Endothelial cell of hepatic sinusoid (primary cell): ENCODE results near the gene DBN1.

Source experiments
- in situ Hi-C: cut with HindIII; loops from 2 replicates; pipeline ENCODE4 v1.10.0; 2017; ENCODE audit warnings: low sequenced_read_pairs

Gene DBN1

DNA sequence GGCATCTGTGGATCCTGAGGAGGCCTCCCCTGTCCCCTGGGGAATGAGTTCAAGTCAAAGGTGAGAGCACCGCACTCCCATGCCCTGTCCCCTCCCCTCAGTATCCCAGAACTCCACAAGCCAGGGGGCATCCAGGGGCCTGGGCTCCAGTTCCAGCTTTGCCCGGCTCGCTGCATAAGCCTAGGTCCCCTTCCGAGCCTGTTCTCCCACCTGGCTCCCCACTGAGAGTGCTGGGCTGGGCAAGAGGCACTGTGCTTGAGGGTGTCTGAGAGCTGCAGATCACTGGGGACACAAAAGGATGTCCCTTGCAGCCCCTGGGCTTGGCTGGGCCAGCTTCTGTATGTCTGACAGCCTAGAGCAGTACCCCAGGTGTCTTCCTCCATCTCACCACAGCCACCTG, 31.6 kb upstream of the DBN1 start:
- in situ Hi-C loops, result no loop called here

DNA sequence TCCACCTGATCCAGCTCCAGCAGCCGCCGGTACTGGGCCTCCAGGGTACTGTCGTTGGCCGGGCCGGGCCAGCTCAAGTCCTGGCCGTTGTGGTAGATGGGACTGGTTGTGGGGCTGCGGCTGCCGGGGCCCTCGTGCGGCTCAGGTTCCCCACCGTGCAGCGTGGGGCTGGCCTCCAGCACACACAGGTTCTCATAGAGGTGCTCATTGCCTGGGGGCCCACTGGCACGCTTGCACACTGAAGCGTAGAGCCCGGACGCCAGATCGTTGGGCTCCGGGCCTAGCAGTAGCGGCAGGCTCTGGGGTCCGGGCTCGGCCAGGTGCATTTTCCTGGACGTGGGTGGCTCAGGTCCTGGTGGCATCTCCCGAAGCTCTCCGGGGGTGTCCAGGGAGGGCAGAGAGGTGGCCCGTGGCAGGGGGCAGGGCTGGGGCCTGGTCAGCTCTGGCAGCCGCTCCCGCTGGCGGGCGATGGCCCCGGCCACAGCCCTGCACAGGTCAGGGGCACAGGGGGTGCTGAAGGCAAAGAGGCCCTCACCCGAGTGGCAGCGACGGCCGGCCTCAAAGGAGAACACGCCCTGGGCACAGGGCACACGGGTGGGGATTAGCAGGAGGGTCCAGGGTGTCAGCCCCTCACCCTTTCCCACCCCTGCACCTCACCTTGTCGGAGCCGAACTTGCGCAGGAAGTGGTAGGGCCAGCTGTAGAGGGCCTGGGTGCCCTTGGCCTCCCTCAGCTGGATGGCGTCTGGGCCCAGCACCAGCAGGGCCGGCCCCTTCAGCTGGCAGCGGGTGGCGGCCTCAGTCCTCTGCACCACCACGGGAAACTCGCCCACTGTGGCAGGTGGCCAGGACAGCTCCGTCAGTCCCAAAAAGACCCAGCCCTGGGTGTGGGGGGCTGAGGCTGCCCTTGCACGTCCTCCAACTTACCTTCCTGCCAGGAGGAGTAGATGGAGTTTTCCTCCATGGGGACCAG, 30.9 kb upstream of the DBN1 start:
- in situ Hi-C loops, result no loop called here

DNA sequence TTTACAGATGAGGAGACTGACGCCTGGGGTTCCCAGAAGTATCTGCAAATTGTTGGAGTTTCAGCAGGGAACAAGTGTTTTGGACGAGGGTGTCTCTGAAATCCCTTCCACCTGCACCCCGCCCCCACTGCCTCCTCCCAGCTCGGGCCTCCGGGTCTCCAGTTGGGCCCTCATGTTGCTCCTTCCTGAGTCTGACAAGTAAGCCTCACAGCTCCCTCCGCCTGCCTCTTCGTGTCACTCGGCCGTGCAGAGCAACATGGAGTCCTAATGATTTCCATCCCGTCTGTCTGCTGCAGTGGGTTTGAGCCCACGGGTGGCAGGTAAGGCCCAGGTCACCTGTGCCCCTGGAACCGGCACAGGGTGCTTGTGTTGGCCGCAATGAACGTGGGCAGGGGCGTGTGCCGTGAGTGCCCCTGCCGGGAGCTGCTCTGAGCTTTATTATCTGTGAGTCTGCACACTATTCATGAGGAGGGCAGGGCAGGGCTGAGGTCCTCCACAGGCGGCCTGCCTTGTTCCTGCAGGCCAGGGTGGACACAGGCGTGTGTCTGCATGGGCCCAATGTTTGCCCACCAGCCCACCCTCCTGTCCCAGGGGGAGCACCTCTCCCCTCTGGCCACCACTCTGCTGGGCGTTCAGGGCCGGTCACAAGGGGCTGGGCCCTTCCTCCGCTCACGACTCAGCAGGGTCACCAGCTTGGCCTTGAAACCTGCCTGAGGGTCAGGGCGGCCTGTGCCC, 30.1 kb upstream of the DBN1 start:
- in situ Hi-C loops, result no loop called here

DNA sequence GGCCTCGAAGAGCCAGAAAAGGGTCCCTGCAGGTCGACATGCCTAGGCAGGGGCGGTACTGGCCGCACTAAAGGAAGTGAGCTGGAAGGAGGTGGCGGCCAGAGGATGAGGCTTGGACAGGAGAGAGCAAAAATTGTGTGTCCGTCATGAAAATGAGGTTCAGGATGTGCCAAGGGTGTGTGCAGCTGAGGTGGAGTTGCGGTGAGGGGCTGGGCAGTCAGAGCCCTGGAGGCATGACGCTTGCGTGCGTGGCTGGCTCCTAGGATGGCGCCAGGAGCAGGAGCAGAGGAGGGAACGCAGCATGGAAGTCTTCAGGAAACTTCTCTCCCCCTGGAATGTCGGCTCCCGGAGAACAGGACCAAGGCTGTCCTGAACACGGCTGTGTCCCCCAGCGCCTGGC, 29.5 kb upstream of the DBN1 start:
- in situ Hi-C loops, result no loop called here

DNA sequence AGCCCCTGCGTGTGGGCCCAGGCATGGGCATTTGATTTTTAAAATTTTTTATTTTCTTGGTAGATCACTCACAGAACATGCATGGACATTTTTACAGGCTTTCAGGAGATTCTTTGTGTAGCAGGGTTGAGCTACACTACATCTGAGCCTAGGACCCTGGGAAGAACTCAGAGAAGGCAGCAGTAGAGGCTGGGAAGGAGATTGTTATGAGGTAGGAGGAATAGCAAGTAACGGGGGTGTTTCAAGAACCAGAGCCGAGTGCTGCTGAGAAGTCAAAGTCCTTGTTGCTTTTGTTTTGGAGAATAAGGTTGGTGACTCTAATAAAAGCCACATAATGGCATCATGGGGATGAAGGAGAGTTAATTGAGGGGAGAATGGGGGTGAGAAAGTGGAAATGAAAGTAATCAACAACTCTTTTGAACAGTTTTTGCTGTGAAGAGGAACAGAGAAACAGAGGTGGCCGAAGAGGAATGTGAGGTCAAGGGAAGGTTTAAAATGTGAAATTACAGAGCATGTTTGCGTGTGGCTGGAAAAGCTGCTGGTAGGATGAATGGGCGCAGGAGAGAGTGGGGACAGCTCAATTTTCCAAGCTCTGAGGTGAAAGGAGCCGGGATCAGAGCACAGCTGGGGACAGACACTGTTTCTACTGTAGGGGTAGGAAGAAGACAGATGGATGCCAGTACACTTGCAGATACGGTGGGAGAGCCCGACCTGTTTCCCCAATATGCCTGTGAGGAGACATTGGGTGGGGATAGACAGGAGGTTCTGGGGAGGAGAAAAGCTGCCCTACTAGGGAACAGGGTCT, 28.6 kb upstream of the DBN1 start:
- in situ Hi-C loops, result no loop called here

DNA sequence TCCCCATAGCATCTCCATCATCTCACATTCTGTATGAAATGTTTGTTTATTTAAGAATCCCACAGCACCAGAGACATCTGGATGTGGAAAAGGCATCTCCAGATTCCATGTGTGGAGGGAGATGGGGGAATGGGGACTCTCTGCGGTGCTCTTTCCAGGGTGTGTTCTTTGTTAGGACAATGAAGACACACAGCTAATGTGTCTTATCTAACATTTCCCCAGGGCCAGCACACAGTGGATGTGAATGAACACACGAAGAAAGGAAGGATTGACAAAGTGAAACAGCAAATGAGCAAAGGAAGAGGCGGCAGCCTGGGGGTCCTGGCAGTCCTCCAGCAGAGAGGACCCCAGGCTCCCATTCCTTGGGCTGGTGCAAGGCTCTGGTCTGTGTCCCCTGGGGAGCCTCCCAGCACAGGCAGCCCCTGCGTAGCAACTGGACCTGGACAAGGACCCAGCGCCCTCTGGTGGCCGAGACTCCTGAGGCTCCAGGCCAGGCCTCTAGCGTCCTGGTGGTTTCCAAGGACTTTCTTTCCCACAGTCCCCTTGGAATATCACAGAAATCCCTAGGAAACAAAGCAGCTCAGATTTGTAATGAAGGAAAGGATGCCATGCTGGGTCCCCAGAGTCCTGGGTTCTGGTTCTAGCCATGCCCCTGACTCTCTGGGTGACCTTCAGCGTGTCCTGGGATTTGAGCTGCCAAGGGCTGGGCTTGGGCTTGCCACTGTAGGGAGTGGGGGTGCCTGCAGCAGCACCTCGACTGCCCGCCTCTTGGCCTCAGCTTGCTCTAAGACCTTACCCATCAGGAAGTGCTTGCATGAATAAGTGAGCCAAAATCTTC, 27.5 kb upstream of the DBN1 start:
- in situ Hi-C loops, result no loop called here

DNA sequence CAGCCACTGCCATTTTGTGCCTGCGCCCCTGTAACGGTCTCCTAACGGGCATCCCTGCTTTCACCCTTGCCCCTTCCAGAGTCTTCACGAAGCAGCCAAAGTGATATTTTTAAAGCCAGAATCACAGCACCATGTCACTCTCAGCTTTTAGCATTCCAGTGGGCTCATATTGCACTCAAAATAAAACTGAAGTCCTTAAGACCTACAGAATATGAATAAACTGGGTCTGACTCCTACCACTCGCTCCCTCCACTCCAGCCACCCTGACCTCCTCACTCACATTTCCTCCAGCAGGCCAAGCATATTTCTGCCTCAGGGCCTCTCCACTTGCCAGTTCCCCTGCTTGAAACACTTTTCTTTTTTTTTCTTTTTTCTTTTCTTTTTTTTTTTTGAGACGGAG, 26.4 kb upstream of the DBN1 start:
- in situ Hi-C loops, result no loop called here

DNA sequence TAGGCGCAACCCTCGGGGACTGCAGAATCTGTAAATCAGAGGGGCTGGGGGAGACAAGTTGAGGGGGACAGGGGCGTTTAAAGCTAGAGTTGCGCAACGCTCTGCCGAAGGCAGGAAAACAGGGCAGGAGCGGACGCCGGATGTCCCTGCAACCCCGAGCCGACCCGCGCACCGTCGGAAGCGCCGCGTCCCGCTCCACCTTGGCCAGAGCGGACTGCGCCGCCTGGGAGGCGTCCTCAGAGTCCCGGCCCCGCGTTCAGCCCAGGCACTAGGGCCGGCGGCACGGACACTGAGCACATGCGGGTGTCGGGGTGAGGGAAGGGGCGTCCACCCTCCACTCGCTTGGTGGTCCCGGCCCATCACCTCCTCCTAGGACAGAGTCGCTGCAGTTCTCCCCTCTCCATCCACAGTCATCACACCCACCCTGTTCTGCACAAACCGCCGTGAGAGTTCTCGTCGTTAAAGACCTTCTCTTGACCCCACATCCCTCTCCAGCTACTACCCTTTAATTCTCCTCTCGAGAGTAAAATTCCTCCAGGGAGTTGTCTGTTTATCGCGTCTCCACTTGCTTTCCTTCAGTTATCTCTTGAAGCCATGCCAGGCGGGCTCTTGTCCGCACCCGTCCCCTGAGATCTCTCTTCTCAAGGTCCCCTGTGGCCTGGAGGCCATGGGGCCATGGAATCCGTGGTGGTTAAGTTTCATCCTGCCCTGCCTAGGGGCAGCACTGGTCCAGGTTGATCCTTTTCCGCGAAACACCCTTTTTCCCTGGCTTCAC, 24.8 kb upstream of the DBN1 start:
- in situ Hi-C loops, result no loop called here

DNA sequence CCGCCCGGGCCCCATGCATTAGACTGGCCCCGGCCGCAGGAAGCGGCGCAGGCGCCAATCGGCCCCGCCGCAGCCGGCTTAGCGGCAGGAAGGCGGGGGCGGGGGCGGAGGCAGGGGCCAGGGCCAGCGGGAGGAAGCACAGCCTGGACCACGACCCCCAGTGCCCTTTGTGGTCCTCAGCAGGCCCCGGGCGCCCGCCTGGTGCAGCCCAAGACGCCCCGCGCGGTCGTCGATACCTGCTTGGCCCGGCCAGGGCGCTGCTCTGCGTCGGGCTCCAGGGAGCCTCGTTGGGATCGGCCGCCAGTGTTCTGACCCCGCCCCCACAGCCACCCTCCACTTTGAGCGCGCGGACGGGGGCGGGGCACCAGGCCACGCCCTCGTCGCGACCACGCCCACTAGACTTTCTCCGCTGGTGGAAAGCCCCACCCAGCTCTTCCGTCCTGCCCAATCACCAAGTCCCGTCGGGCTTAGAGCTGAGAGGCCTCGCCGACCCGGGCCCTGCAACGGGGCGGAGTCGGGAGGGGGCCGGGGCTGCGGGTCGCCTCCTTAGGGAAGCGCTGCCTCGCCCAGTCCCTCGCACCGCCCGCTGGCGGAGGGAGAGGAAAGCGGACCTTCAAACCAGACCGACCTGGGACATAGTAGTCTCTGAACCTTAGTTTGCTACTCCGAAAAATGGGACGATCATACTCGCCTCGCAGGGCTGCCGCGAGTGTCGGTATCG, 24.0 kb upstream of the DBN1 start, which contains the start of gene PDLIM7:
Gene PDLIM7 (minus strand): TSS at position 313 of the 721 bp plus-strand sequence. CDS start 1,092 bp downstream, outside the sequence.
- in situ Hi-C loops, result no loop called here

DNA sequence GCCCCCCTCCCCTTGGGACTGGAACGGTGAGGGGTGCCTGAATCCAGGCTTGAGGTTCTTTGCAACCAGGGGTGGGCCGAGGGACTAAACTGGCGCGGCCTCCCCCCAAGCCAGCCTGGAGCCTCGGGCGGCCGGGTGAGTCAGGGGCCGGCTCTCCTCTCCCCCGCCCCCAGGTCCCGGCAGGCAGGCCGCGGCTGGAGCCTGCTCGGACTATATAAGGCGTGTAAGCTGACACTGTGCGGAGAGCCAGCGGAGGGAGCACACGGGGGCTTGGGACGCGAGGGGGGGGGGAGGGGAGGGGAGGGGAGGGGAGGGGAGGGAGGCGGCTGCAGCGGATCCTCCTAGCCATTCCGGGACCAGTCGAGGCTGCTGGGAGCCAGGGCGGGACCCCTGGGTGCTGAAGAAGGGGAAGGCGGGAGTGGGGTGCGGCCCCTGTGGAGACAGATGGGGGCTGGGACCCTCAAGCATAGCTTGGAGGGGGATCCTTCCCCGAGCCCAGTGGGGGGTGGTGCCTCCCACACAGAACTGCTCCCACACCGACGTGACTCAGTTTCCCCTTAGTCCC, 23.4 kb upstream of the DBN1 start:
- in situ Hi-C loops, result no loop called here

DNA sequence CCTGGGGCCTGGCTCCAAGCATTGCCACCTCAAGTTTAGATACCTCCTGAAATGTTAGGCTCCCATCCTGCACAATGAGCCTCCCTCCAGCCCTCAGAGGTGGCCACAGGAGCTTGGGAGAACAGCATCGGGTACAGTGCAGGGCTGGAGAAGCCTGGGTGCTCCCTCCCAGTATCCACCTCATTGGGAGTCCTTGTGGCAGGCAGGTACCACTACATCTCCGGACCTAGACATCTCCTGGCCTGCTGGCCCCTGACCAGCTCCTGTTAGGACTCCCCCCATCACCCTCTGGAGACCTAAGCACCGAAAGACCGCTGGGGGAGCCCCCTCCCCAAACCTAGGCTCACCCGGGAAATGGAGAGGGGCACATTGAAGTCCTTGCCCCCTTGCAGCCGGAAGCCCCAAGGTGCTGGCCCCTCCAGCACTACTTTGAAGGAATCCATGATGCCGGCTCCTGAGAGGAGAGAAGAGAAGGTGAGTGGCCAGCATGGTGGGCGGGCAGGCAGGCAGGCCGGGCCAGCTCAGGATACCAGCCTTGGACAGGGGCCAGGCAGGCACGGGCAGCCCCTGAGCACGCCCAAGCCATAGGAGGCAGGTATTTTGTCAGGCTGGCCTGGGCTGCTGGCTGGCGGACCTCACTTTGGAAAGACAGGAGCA, 22.8 kb upstream of the DBN1 start:
- in situ Hi-C loops, result no loop called here

DNA sequence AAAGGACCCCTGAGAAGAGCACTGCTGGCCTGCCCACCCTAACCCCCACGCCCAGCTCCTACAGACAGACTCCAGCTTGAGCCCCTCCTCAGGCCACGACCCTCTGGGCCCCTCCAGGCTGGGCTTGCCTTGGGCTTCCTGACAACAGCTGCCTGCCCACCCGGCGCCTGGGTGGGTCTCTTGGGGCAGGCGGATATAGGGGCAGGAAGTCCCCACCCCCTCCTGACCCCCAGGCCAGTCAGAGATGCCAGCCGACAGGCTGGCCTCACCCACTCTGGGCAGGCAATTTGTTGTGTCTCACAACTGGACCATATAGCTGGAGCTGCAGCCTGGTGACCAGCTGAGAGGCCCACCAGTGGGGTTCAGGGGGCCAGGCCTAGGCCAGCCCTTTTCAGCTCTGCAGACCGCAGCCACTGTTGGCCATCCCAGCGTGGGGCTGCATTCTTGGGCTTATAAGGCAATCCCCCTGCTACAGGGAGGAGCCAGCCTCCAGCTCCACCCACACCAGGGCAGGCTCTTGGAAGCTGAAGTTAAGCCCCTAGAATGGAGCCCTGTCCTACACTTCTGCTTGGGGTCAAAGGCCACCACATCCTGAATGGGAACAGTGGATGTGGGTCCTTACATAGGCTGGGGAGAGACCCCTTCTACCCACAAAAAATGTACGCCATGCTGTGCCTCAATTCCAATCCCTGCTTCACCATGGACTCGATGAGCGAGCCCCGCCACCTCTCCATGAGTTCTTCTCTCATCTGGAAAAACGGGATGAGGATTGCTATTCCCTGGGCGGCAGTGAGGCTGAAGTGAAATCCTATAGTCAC, 22.0 kb upstream of the DBN1 start:
- in situ Hi-C loops, result no loop called here

DNA sequence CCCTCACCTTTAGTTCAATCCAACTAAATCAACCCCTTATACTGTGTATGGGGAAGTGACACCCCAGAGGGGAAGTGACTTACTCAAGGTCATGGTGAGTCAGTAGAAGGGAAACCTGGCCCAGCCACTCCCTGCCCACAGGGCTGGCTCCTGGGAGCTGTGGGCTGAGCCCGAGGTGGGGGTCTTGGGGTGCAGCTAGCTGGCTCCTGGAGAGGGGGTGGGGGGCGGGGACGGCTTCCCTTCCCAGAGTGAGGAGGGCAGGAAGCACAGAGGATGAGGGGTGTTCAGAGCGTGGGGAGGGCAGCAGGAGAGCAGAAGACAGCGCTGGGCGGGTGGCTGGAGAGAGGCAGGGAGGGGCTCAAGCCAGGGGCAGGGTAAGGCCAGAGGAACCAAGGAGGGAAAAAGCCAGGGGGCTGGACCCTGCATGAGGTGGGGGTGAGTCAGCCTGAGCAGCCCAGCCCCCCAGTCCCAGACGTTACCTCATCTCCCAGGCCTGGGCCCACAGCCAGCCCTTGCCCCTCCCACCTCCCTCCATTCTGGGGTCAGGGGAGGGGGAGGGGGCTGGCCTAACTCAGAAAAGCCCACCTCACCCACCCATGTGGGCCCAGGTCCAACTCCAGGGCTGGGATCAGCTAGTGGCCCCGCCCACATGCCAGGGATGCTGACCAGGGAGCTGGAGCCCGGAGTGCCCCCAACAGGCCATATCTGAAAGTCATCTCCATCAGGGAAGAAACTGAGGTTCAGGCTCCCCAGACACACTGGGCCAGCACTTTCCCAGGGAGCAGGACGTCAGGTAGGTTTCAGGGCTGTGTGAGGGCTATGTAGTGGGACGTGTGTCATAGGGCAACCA, 21.1 kb upstream of the DBN1 start:
- in situ Hi-C loops, result no loop called here

DNA sequence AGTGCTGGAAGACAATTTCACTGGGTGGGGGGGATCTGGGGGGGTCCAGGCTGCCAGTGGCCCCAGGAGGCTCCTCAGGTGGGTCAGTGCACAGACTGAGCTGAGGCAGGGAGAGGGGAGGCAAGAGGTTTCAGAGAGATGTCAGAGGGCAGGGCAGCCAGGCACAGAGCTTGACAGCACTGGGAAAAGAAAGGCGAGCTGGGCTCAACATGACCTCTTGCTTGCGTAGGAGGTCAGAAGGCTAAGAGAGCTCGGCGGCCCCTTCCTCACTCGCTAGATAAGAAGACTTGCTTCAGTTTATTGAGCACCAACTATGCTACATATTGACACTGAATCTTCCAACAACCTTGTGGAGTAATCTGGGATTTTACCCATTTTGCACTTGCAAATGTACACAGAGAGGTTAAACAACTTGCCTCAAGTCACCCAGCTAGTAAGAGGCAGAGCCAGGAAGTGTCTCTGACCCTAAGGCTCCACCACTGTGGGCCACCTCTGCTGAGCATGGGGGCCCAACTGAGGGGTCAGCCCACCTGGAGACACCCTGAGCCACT, 20.4 kb upstream of the DBN1 start:
- in situ Hi-C loops, result no loop called here

DNA sequence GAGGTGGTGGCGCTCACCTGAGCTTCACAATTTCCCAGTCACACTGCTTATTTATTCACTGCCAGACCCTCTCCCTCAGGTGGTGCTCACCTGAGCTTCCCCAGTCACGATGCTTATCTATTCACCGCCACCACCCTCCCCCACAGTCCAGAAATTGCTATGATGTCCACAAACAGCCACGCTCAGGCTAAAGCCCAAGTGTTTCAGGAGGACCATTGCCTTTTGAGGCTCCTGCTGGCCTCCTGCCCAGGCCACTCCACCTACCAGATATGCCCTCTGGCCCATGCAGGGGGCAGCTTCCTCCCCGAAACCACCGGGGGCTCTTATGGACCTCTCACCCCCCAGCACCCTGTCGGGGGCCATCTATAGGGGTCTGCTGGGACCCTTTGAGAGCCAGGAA, 19.4 kb upstream of the DBN1 start:
- in situ Hi-C loops, result no loop called here
